Choroid plexus epithelial cell (primary cell): ENCODE results near the gene DTD1.
A peak's percentile ranks its signal among the peaks of the same experiment; 100 is the strongest.
"Not testable (repeated sequence)": the region's sequence is repeated elsewhere in the genome, so short reads cannot be mapped to it uniquely, and the experiment has no call there.

Experiments
- DNase-seq: peaks from one replicate; pipeline ENCODE4 v3.0.0-alpha.2; 2010; ENCODE audit warnings: low read depth
- H3K4me3 ChIP-seq: 2 replicates; pipeline ENCODE4 v1.5.1; 2011; ENCODE audit warnings: low read depth, mild to moderate bottlenecking, control low read depth, low read length, moderate library complexity
- TF ChIP-seq, protein P1 (sequence below): conservative IDR thresholded peaks from 2 replicates; pipeline ENCODE4 v1.5.1; 2011; ENCODE audit warnings: low read depth, mild to moderate bottlenecking, control low read depth, inconsistent platforms, low read length, moderate library complexity

DTD1 gene

DNA sequence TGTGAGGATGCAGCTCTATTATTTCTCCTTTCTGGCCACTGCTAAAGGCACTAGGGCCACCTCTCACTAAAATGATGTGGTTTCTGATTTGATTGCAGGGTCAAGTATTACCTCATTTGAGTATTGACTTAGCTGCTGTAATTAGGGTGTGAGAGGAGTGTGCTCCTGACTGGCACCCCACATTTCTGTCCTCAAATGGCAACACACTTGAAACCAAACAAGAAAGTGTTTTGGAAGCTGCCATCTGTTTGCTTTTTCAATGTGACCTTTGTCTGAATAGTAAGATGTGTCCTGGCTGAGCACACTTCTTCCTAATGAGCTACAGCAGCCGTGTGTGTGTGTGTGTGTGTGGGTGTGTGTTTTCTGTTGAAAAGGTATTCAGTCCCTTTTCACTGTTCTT is 162.9 kb downstream of the DTD1 start:
- no peak overlapping the region for H3K4me3 ChIP-seq
- no peak for DNase-seq
- TF ChIP-seq, protein P1, sequence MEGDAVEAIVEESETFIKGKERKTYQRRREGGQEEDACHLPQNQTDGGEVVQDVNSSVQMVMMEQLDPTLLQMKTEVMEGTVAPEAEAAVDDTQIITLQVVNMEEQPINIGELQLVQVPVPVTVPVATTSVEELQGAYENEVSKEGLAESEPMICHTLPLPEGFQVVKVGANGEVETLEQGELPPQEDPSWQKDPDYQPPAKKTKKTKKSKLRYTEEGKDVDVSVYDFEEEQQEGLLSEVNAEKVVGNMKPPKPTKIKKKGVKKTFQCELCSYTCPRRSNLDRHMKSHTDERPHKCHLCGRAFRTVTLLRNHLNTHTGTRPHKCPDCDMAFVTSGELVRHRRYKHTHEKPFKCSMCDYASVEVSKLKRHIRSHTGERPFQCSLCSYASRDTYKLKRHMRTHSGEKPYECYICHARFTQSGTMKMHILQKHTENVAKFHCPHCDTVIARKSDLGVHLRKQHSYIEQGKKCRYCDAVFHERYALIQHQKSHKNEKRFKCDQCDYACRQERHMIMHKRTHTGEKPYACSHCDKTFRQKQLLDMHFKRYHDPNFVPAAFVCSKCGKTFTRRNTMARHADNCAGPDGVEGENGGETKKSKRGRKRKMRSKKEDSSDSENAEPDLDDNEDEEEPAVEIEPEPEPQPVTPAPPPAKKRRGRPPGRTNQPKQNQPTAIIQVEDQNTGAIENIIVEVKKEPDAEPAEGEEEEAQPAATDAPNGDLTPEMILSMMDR: no peak

DNA sequence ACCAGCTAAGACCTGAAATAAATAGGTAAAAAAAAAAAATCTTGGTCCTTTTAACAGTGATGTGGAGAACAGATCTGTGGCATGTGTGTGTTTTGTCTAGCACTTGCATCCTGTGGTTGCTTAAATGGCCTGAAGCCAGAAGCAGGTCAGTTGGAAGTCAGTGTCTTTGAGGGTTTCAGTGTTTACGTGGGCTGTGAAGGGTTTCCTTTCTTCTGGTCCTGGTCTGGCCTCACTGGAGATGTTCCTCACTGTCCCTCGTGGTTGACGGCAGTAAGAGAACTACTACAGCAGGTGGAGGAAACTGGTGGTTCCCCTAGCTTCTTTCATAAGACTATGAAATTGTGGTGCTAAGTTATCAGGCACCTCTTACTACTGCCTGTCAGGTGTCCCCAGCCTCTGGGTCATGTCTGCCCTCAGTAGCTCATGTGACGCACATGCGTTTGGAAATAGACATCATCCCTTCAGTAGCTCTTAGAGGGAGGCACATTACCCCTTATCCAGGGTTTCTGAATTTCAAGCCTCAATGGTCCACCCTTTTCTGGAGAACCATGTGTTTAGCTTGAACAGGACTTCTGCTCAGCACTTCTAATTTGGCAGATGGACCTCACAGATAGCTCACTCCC is 166.3 kb downstream of the DTD1 start:
- TF ChIP-seq, protein P1: no peak
- peak; percentile 57 for DNase-seq
- H3K4me3 ChIP-seq: no peak overlapping the region

DNA sequence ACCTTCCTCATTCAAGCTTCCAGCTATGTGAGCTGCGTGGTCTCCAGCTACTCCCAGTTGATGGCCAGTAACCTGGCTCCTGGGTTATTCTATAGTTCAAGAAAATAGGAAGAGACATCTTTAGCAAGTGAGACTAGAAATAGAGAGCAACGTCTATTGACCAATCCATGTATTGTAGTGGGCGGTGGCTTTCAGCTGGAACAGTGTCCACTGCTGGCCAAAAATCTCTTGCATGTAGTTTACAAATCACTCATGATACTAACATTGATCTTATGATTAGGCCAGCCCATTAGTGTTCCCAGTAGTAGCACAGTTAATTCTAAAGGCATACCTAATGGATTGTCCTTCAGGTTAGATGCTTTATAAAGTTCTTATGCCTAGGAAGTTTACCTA is 166.8 kb downstream of the DTD1 start:
- TF ChIP-seq, protein P1: no peak
- no peak overlapping the region for H3K4me3 ChIP-seq
- no peak for DNase-seq

DNA sequence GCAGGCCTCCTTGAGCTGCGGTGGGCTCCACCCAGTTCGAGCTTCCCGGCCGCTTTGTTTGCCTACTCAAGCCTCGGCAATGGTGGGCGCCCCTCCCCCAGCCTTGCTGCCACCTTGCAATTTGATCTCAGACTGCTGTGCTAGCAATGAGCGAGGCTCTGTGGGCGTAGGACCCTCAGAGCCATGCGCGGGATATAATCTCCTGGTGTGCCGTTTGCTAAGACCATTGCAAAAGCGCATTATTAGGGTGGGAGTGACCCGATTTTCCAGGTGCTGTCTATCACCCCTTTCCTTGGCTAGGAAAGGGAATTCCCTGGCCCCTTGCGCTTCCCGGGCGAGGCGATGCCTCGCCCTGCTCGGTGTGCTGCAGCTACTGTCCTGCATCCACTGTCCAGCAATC is 173.0 kb downstream of the DTD1 start:
- not testable (repeated sequence) for DNase-seq, H3K4me3 ChIP-seq

DNA sequence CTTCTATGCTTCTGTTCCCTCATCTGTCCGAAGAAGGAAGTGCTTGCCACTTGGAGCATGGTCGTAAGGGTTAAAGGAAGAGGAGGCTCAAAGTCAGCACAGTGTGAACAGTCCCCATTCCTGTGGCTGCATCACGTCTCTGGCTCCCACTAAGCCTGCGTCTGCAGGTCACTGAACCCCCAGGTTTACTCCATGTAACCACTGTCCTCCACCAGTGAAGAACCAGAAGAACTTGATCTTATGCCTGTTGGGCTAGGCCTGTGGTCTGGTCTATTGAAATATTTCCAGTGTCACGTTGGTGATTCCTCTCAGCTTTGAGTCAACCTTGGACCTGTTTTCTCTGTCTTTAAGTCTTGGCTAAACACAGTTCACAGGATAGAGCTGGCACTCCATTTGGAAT is 179.8 kb downstream of the DTD1 start:
- DNase-seq: no peak
- TF ChIP-seq, protein P1: no peak
- H3K4me3 ChIP-seq: no peak overlapping the region

DNA sequence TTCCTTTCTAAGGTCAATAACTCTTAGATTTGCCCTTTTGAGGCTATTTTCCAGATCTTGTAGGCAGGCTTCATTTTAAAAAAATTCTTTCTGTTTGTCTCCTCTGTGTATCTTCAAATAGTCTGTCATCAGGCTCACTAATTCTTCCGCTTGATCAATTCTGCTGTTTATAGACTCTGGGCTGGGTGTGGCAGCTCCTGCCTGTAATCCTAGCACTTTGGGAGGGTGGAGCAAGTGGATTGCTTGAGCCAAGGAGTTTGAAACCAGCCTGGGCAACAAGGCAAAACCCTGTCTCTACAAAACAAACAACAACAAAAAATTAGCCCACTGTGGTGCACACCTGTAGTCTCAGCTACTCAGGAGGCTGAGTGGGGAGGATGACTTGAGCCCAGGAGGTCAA is 185.7 kb downstream of the DTD1 start:
- TF ChIP-seq, protein P1: no peak
- H3K4me3 ChIP-seq: no peak overlapping the region
- no peak for DNase-seq

DNA sequence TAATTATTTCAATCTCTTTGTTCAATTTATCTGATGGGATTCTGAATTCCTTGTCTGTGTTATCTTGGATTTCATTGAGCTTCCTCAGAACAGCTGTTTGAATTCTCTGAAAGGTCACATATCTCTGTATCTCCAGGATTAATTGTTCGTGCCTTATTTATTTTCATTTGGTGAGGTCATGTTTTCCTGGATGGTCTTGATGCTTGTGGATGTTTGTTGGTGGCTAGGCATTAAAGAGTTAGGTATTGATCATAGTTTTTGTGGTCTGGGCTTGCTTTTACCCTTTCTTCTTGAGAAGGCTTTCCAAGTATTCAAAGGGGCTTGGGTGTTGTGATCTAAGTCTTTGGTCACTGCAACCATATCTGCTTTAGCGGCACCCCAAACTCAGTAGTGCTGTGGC is 186.4 kb downstream of the DTD1 start:
- TF ChIP-seq, protein P1: no peak
- H3K4me3 ChIP-seq: no peak overlapping the region
- DNase-seq: no peak
